Stimulated activated CD8-positive, alpha-beta memory T cell treated with anti-CD3 and anti-CD28 coated beads, Interleukin-4, amount 100 ng/mL, for 1 hour (primary cell): Measurements from ENCODE around the gene RCHY1.
"Not testable (repeated sequence)": the region's sequence is repeated elsewhere in the genome, so short reads cannot be mapped to it uniquely, and the experiment has no call there.

Source experiments
- DNase-seq, 2 donors: peaks; one replicate each; pipeline ENCODE4 v3.0.0-alpha.2; 2020; ENCODE audit warnings: low read depth in 2 of 2, low spot score in 1 of 2

Gene RCHY1

DNA sequence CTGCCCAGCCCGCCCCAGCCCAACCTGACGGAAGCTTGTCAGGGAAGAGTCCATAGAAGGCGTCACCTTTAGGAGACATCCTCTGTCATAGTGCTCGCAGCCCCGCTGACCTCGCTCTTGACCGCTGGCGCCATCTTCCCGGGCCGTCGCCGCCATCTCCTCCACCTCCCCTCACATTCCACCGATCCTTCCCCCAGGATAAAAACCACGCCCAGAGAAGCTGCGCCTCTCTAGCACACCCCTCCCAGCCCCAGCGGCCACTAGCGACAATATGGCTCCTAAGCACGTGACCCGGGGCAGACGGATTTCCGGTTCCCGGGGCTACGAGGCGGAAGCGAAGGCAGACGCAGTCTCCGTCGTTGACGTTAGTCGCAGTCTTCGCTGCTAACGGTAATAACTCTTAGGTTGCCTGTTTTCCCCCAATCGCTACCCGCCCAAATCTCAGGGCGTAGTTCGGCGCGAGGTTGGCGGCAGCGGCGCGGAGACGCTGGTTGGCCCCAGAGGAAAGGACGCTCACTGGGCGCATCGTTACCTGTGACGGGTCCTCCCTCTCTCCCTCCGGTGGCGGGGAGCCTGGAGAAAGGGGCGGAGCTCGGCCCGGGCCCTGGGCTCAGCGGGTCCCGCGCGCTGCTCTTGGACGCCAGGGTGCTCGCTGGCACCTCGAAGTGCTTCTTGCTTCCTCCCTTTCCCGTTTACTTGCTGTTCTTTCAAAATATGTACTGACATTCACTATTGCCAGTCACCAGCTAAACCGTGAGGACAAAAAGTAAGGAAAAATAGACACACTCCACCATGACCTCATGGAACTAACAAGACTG lies at the start of gene RCHY1, which contains the start of gene THAP6:
Gene RCHY1, minus strand, starts transcription at position 273 of the 818 bp plus-strand sequence. Its CDS starts 117 bp downstream, at position 156.
Gene THAP6, plus strand, starts transcription at position 343 of the 818 bp plus-strand sequence. CDS start 980 bp downstream, outside the sequence.
- peak; percentile 81 to 87 for DNase-seq

GRCh38 chr4:75561789-75562188 lies 47.6 kb upstream of the RCHY1 start:
- DNase-seq: no peak

DNA sequence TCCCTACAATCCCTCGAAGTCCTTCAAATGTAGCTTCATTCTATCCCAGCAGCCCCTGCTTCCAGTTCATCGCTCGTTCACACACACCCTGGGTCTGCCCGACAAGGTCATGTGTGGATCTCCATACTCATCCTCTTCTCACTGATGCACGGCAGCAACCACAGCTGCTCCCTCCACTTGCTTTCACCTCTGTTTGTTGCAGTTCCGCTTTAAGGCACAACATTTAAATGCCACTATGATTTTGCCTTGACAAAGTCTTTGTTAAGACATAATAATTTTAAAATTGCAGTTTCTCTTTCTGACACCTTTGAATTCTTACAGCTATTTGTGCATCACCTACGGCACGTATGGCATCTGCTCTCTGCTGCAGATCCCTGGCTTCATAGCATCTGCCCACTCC lies 43.5 kb upstream of the RCHY1 start:
- no peak for DNase-seq

- DNase-seq: no peak
These were observed 41.3 kb upstream of the RCHY1 start, which contains the start of gene ODAPH for GRCh38 chr4:75555294-75556164. TSS of gene ODAPH (plus strand) at chr4:75556066. CDS start at chr4:75556083, 17 bp downstream.

DNA sequence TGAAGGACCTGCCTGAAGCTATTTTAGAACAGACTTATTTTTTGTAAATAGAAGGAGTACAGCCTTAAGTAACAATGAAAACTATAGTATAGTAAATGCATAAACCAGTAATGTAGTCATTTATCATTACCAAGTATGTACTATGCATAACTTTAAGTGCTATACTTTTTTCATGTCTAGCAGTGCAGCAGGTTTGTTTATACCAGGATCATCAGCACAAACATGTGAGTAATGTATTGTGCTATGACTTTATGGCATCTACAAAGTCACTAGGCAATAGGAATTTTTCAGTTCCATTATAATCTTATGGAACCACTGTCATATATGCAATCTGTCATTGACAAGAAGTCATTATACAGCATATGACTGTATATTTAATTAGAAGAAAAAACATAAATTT lies 38.2 kb upstream of the RCHY1 start:
- DNase-seq: no peak

DNA sequence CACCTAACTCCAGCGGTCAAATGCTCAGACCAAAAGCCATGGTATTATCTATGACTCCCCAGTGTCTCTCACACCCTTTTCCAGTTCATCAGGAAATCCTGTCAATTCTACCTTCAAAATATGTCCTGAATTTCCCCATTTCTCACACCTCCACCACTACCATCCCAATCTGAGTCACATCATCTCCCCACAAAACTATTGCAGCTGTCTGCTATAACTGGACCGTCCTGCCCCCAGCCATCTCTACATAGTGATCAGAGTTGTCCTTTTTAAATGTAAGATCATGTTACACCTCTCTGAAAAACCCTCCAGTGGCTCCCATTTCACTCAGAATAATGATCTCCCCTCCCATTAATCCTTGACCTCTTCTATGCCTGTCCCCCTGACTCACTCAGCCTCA lies 34.8 kb upstream of the RCHY1 start:
- no peak for DNase-seq

DNA sequence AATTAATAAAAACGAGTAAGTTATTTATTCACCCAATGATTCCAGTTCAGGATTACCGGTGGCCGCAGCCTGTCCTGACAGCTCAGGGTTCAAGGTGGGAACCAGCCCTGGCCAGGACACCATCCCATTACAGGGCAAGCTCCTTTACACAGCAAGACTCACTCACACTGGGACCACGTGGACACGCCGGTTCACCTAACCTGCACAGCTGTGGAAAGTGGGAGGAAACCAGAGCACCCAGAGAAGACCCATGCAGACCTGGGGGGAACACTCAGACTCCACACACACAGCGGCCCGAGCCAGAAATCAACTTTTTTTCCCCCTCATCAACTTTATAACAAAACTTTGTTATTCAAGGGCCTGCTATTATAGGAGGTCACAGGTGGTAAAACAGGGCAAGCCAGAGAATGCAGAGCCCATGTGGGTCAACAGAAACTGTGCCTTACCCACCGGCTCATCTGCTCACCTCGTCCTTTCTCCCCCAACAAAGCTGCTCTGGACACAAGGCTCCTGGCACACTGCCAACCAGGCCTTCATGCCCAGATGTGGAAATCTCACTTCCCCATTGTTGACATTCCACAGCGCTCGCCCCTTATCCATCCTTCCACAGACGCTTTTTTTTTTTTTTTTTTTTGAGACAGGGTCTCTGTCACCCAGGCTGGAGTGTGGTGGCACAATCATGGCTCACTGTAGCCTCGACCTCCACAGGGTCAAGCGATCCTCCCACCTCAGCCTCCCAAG lies 33.6 kb upstream of the RCHY1 start:
- no peak for DNase-seq

- no peak for DNase-seq
These were observed 31.3 kb upstream of the RCHY1 start for GRCh38 chr4:75545526-75545925.

DNA sequence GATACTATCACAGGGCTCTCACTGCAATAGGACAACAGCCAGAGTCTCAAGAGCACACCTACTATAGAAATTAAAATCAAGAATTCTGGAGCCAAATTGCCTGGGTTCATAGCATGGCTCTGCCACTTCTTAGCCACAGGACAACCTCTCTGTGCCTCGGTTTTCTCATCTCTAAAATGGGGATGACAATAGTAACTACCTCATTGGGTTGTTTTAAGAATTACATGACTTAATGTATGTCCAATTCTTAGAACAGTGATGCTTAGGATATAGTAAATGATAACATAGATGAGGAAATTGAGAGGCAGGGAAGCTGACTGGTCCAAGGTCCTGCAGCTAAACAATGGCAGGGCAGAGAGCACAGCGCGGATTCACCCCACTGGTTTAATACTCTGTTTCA lies 30.7 kb upstream of the RCHY1 start:
- no peak for DNase-seq

- not testable (repeated sequence) for DNase-seq
These were observed 30.0 kb upstream of the RCHY1 start for GRCh38 chr4:75544220-75544619.

DNA sequence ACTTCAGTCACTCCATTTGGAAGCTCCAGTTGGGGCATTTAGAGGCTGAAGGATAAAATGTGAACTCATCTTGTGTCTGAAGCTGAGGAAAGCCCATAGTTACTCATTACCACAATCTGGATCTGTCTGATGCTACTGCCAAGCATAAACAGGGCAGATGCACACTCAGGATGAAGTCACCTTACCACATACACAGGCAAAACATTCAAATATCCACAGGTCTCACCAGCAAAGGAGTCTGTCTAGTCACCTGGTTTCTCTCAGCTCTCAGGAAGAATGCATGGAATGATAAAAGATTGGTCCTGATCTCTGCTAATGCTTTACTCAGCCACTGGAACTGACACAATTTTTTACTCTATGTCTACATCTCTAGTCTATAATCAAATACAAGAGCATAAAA lies 28.6 kb upstream of the RCHY1 start:
- no peak for DNase-seq

- DNase-seq: not testable (repeated sequence)
These were observed 23.1 kb upstream of the RCHY1 start for GRCh38 chr4:75537308-75537707.

DNA sequence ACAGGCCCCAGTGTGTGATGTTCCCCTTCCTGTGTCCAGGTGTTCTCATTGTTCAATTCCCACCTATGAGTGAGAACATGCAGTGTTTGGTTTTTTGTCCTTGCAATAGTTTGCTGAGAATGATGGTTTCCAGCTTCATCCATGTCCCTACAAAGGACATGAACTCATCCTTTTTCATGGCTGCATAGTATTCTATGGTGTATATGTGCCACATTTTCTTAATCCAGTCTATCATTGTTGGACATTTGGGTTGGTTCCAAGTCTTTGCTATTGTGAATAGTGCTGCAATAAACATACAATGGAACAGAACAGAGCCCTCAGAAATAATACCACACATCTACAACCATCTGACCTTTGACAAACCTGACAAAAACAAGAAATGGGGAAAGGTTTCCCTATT lies 19.7 kb upstream of the RCHY1 start:
- DNase-seq: not testable (repeated sequence)

- not testable (repeated sequence) for DNase-seq
These were observed 19.2 kb upstream of the RCHY1 start for GRCh38 chr4:75533339-75533887.

DNA sequence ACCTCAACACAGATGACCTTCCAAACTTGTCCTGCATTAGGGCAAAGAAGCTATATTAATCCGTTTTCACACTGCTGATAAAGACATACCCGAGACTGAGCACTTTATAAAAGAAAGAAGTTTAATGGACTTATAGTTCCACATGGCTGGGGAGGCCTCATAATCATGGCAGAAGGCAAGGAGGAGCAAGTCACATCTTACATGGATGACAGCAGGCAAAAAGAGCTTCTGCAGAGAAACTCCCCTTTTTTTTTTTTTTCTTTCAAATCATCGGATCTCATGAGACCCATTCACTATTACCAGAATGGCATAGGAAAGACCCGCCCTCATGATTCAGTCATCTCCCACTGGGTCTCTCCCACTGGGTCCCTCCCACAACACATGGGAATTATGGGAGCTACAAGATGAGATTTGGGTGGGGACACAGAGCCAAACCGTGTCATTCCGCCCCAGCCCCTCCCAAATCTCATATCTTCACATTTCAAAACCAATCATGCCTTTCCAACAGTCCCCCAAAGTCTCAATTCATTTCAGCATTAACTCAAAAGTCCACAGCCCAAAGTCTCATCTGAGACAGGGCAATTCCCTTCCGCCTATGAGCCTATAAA lies 17.4 kb upstream of the RCHY1 start:
- DNase-seq: not testable (repeated sequence)

- no peak for DNase-seq
These were observed 16.5 kb upstream of the RCHY1 start for GRCh38 chr4:75530556-75531322.

- DNase-seq: no peak
These were observed 13.3 kb upstream of the RCHY1 start for GRCh38 chr4:75527482-75527881.

GRCh38 chr4:75525910-75526309 lies 11.7 kb upstream of the RCHY1 start:
- DNase-seq: no peak

- no peak for DNase-seq
These were observed 10.9 kb upstream of the RCHY1 start for GRCh38 chr4:75525086-75525485.

DNA sequence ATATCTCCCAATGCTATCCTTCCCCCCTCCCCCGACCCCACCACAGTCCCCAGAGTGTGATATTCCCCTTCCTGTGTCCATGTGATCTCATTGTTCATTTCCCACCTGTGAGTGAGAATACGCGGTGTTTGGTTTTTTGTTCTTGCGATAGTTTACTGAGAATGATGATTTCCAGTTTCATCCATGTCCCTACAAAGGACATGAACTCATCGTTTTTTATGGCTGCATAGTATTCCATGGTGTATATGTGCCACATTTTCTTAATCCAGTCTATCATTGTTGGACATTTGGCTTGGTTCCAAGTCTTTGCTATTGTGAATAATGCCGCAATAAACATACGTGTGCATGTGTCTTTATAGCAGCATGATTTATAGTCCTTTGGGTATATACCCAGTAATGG lies 5.2 kb upstream of the RCHY1 start:
- not testable (repeated sequence) for DNase-seq
